Measurements from ENCODE around the gene SAXO1. TPM values are rescaled to one million over a fixed set of nuclear protein-coding genes. Genes with fewer than 3 reads are reported as not detected.

The SAXO1 gene
- total and polyA plus RNA-seq, 4 donors, result under 0.01 to 0.05 (median 0.01) TPM; not detected in 1

- Histone ChIP-seq H3K4me1 (ENCODE audit: control insufficient read depth in 4 of 4, insufficient read depth in 4 of 4, low read length in 3 of 4) (no peaks in the 10 kb centered on the region), H3K9me3 (ENCODE audit: control insufficient read depth in 4 of 4, low read length in 3 of 4) (no peaks in the 10 kb centered on the region), H3K36me3 (ENCODE audit: control insufficient read depth in 4 of 4, insufficient read depth in 3 of 4, low read depth in 1 of 4, low read length in 3 of 4) (no peaks in the 10 kb centered on the region), H3K27ac (ENCODE audit: low read depth in 1 of 2, low read length in 2 of 2) (no peak overlapping the region), H3K4me3 (ENCODE audit: low read depth in 1 of 3, low read length in 3 of 3) (no peak overlapping the region), H3K9ac (ENCODE audit: low read depth in 1 of 2, low read length in 2 of 2) (no peak overlapping the region), H3K27me3 (ENCODE audit: control insufficient read depth in 4 of 4, insufficient read depth in 4 of 4, low read length in 3 of 4) (peaks cover 0 to 6% (median 0%) of the 10 kb centered on the region in 4 donors)
- 89% methylated on average over 9 of the region's 9 CpGs for WGBS
- TF ChIP-seq, protein P1, sequence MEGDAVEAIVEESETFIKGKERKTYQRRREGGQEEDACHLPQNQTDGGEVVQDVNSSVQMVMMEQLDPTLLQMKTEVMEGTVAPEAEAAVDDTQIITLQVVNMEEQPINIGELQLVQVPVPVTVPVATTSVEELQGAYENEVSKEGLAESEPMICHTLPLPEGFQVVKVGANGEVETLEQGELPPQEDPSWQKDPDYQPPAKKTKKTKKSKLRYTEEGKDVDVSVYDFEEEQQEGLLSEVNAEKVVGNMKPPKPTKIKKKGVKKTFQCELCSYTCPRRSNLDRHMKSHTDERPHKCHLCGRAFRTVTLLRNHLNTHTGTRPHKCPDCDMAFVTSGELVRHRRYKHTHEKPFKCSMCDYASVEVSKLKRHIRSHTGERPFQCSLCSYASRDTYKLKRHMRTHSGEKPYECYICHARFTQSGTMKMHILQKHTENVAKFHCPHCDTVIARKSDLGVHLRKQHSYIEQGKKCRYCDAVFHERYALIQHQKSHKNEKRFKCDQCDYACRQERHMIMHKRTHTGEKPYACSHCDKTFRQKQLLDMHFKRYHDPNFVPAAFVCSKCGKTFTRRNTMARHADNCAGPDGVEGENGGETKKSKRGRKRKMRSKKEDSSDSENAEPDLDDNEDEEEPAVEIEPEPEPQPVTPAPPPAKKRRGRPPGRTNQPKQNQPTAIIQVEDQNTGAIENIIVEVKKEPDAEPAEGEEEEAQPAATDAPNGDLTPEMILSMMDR (IDR thresholded peaks at IDR 0.05; ENCODE audit: low read depth, low read length, missing input control), result no peak
- TF ChIP-seq RXRA (IDR thresholded peaks at IDR 0.05), result no peak
- no peak for TF ChIP-seq TAF1 (conservative IDR thresholded peaks at IDR 0.05)
- no peak for TF ChIP-seq JUND (IDR thresholded peaks at IDR 0.05)
- TF ChIP-seq MAX (IDR thresholded peaks at IDR 0.05), result no peak
- TF ChIP-seq YY1 (IDR thresholded peaks at IDR 0.05), result no peak
- no peak for TF ChIP-seq FOXA2 (IDR thresholded peaks at IDR 0.05)
- no peak for TF ChIP-seq NR2F2 (IDR thresholded peaks at IDR 0.05)
- TF ChIP-seq HNF4G (IDR thresholded peaks at IDR 0.05), result no peak
- TF ChIP-seq EGR1 (IDR thresholded peaks at IDR 0.05; ENCODE audit: low read depth in 2 of 2), result no peak
- TF ChIP-seq SP1 (IDR thresholded peaks at IDR 0.05), result no peak
- TF ChIP-seq, protein P2, sequence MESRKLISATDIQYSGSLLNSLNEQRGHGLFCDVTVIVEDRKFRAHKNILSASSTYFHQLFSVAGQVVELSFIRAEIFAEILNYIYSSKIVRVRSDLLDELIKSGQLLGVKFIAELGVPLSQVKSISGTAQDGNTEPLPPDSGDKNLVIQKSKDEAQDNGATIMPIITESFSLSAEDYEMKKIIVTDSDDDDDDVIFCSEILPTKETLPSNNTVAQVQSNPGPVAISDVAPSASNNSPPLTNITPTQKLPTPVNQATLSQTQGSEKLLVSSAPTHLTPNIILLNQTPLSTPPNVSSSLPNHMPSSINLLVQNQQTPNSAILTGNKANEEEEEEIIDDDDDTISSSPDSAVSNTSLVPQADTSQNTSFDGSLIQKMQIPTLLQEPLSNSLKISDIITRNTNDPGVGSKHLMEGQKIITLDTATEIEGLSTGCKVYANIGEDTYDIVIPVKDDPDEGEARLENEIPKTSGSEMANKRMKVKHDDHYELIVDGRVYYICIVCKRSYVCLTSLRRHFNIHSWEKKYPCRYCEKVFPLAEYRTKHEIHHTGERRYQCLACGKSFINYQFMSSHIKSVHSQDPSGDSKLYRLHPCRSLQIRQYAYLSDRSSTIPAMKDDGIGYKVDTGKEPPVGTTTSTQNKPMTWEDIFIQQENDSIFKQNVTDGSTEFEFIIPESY (IDR thresholded peaks at IDR 0.05), result no peak
- TF ChIP-seq FOXA1 (IDR thresholded peaks at IDR 0.05), result no peak
- TF ChIP-seq, protein P3, sequence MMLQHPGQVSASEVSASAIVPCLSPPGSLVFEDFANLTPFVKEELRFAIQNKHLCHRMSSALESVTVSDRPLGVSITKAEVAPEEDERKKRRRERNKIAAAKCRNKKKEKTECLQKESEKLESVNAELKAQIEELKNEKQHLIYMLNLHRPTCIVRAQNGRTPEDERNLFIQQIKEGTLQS (IDR thresholded peaks at IDR 0.05), result no peak
- TF ChIP-seq HNF4A (conservative IDR thresholded peaks at IDR 0.05), result no peak
- TF ChIP-seq REST (IDR thresholded peaks at IDR 0.05), result no peak
- TF ChIP-seq GABPA (IDR thresholded peaks at IDR 0.05 in 1 of 2, conservative IDR thresholded peaks at IDR 0.05 in 1 of 2), result no peak
- no peak for DNase-seq (ENCODE audit: low spot score)
These were observed 121.2 kb downstream of the SAXO1 start for GRCh38 chr9:18911714-18912342.
